MM.1S (cell line): ENCODE data around the gene PLA2G3.

ENCODE experiments used
- CTCF ChIP-seq: fragments of 300-600 bp; sonication (generic); IDR thresholded peaks from 2 replicates; pipeline ENCODE4 v1.5.1; 2016; ENCODE audit warnings: antibody characterized with exemption, low read length, mixed read lengths
- EZH2 ChIP-seq: fragments of 300-600 bp; sonication (generic); optimal IDR thresholded peaks from 2 replicates; pipeline ENCODE3; 2017; ENCODE audit warnings: low read depth, mild to moderate bottlenecking, antibody characterized with exemption, low read length, mixed read lengths
- EZH2phosphoT487 ChIP-seq: fragments of 300-600 bp; sonication (generic); IDR thresholded peaks from 2 replicates; pipeline ENCODE4 v1.6.1; 2018; ENCODE audit warnings: antibody characterized with exemption, low read length

- TF ChIP-seq CTCF (no peak), EZH2 (no peak), EZH2phosphoT487 (no peak)
These were observed 13.0 kb downstream of the PLA2G3 start for GRCh38 chr22:31127181-31127772.
